Uterus (tissue), 4 donors: ENCODE data around the gene ARRB2. TPM values are rescaled to one million over a fixed set of nuclear protein-coding genes. Genes with fewer than 3 reads are reported as not detected.
"Not testable (repeated sequence)": the region's sequence is repeated elsewhere in the genome, so short reads cannot be mapped to it uniquely, and the experiment has no call there.

Source experiments
- DNase-seq, 2 donors: peaks; one replicate each; pipeline ENCODE4 v3.0.0-alpha.2; 2019 to 2020
- H3K27ac ChIP-seq, 2 donors: fragments of 200-600 bp; sonication (generic); 1 replicate in 1 of 2; 2 replicates in 1 of 2; pipeline ENCODE4 v1.5.1; 2016 to 2018
- H3K27me3 ChIP-seq, 2 donors: fragments of 200-600 bp; sonication (generic); one replicate each; pipeline ENCODE4 v1.5.1; 2018 to 2019; ENCODE audit warnings: control low read depth in 1 of 2
- H3K36me3 ChIP-seq, 2 donors: fragments of 200-600 bp; sonication (generic); one replicate each; pipeline ENCODE4 v1.5.1; 2019; ENCODE audit warnings: control low read depth in 1 of 2
- H3K4me1 ChIP-seq, 2 donors: fragments of 200-600 bp; sonication (generic); one replicate each; pipeline ENCODE4 v1.5.1; 2018 to 2019; ENCODE audit warnings: control low read depth in 1 of 2
- H3K4me3 ChIP-seq, 2 donors: fragments of 200-600 bp; sonication (generic); 1 replicate in 1 of 2; 2 replicates in 1 of 2; pipeline ENCODE4 v1.5.1; 2018 to 2019; ENCODE audit warnings: mild to moderate bottlenecking in 1 of 2
- H3K9me3 ChIP-seq, 2 donors: fragments of 200-600 bp; sonication (generic); one replicate each; pipeline ENCODE4 v1.5.1; 2019; ENCODE audit warnings: control low read depth in 1 of 2
- POLR2A ChIP-seq, 2 donors: fragments of 450-650 bp; IDR thresholded peaks; one replicate each; pipeline ENCODE4 v1.6.1; 2016; ENCODE audit warnings: antibody characterized with exemption in 2 of 2, mild to moderate bottlenecking in 1 of 2, moderate library complexity in 1 of 2
- intact Hi-C: fragments of 100-400 bp; cut with DNase I; formaldehyde crosslinking; loops from one replicate; pipeline ENCODE4 v1.15.1; 2023; ENCODE audit warnings: low total_unique reads
- total RNA-seq, 4 donors: library from RNA; depleted of rRNA in 3 of 4; stranded (reverse); fragments of >200 nt in 3 of 4; gene quantifications; one replicate each; pipeline versions ENCODE4 v1.1.0 to v1.2.4, GENCODE V29; 2014 to 2023
- TF ChIP-seq, protein P1 (sequence below), 4 experiments: fragments of 200-600 bp in 2 of 4; fragments of 450-650 bp in 2 of 4; sonication (generic) in 2 of 4; IDR thresholded peaks; one replicate each; pipeline ENCODE4 v1.5.1; 2016 to 2019; ENCODE audit warnings: antibody characterized with exemption in 4 of 4, mild to moderate bottlenecking in 2 of 4, moderate library complexity in 1 of 4
- donor health status: DM: yes; HTN: yes; CAD: no.

The ARRB2 gene
- total RNA-seq, 4 donors from 2014 or later = 11.6 to 48.5 (median 40.8) TPM

DNA sequence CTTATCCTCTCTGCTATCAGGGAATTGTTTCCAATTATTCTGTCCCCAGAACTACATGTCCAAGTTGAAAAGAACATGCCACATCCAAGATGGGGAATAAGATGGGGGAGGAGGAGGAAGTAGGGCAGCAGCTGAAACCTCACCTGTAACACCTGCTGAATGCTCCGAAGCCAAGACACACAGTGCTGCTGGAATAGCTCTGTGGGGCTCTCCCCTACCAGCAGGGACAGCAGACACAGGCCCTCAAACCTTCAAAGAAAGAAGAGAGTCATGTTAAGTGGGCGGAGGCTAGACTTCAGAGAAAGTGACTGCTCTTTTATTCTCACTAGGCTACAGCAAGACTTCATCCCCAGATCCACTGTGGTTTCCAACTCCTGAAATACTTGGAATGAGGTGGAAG, 19.7 kb upstream of the ARRB2 start:
- no peak for TF ChIP-seq POLR2A (IDR thresholded peaks at IDR 0.05)
- TF ChIP-seq, protein P1, sequence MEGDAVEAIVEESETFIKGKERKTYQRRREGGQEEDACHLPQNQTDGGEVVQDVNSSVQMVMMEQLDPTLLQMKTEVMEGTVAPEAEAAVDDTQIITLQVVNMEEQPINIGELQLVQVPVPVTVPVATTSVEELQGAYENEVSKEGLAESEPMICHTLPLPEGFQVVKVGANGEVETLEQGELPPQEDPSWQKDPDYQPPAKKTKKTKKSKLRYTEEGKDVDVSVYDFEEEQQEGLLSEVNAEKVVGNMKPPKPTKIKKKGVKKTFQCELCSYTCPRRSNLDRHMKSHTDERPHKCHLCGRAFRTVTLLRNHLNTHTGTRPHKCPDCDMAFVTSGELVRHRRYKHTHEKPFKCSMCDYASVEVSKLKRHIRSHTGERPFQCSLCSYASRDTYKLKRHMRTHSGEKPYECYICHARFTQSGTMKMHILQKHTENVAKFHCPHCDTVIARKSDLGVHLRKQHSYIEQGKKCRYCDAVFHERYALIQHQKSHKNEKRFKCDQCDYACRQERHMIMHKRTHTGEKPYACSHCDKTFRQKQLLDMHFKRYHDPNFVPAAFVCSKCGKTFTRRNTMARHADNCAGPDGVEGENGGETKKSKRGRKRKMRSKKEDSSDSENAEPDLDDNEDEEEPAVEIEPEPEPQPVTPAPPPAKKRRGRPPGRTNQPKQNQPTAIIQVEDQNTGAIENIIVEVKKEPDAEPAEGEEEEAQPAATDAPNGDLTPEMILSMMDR (IDR thresholded peaks at IDR 0.05) = no peak
- intact Hi-C loops = no loop called here
- Histone ChIP-seq H3K27ac (no peak overlapping the region), H3K36me3 (no peaks in the 10 kb centered on the region), H3K4me1 (no peaks in the 10 kb centered on the region), H3K9me3 (no peaks in the 10 kb centered on the region), H3K27me3 (no peaks in the 10 kb centered on the region), H3K4me3 (no peak overlapping the region)
- no peak for DNase-seq

DNA sequence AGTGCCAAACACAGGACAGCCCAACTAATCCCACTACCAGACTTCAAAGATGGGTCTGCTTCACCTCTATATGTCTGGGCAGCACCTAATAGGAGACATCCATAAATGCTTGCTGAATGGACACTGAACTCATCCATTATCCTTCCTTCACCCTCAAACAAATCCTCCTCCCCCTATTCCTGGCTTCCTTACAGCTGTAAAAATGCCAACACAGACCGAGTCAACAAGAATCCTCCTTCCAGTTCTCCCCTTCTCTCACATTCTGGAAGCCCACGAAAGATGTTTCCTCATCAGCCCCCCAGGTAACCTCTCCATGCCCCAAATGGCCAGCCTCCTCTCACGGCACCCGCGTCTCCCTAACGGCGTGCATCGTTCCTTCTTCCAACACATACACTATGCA, 18.7 kb upstream of the ARRB2 start:
- Histone ChIP-seq H3K36me3 (no peaks in the 10 kb centered on the region), H3K4me1 (no peaks in the 10 kb centered on the region), H3K4me3 (no peak overlapping the region), H3K27me3 (no peaks in the 10 kb centered on the region), H3K27ac (no peak overlapping the region), H3K9me3 (no peaks in the 10 kb centered on the region)
- intact Hi-C loops = no loop called here
- TF ChIP-seq POLR2A (IDR thresholded peaks at IDR 0.05) = no peak
- TF ChIP-seq, protein P1 (IDR thresholded peaks at IDR 0.05) = no peak
- no peak for DNase-seq

DNA sequence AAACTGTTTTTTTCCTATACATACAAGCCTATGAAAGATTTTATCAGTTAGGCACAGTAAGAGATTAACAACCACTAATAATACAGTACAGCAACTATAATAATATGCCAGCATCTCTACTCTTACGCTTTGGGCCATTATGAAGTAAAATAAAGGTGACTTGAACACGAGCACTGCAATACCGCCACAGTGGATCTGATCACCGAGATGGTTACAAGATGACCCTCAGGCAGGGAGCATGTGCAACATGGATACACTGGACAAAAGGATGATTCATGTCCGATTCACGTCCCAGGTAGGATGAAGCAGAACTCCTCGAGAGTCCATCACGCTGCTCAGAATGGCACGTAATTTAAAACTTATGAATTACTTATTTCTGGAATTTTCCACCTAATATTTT, 17.0 kb upstream of the ARRB2 start:
- no peak for DNase-seq
- TF ChIP-seq POLR2A (IDR thresholded peaks at IDR 0.05) = no peak
- TF ChIP-seq, protein P1 (IDR thresholded peaks at IDR 0.05) = no peak
- no peak overlapping the region for H3K27ac ChIP-seq
- intact Hi-C loops = no loop called here
- H3K4me1 ChIP-seq = no peaks in the 10 kb centered on the region
- H3K27me3 ChIP-seq = no peaks in the 10 kb centered on the region
- no peak overlapping the region for H3K4me3 ChIP-seq
- H3K9me3 ChIP-seq = no peaks in the 10 kb centered on the region
- no peaks in the 10 kb centered on the region for H3K36me3 ChIP-seq

DNA sequence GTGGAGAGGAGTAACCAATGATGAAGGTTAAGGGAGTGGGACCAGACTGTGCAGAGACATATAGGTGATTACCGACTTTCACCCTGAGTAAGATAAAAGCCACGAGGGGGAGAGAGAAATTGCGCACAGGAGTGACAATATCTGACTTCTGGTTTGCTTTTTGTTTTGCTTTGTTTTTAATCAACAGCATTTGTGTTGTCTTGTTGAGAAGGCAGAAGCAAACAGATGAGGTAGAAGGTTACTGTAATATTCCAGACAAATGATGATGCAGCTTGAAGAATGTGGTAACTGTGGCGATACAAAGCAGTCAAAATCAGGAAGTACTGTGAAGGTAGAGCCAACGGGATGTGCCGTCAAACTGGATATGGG, 14.0 kb upstream of the ARRB2 start:
- no peak for TF ChIP-seq POLR2A (IDR thresholded peaks at IDR 0.05)
- TF ChIP-seq, protein P1 (IDR thresholded peaks at IDR 0.05) = no peak

DNA sequence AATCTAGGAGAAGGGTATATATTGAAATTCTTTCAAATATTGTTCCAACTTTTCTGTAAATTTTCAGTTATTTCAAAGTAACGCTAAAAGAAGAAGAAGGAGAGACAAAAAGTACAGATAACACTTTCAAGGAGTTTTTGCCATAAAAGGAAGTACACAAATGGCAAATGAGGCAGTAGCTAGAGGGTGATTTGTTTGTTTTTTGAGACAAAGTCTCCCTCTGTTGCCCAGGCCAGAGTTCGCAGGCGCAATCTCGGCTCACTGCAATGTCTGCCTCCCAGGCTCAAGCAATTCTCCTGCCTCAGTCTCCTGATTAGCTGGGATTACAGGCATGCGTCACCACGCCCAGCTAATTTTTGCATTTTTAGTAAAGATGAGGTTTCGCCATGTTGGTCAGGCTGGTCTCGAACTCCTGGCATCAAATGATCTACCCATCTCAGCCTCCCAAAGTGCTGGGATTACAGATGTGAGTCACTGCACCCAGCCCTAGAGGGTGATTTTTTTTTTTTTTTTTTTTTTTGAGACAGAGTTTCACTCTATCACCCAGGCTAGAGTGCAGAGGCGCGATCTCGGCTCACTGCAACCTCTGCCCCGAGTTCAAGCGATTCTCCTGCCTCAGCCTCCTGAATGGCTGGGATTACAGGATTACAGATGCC, 10.9 kb upstream of the ARRB2 start:
- H3K9me3 ChIP-seq, H3K4me1 ChIP-seq, H3K36me3 ChIP-seq, DNase-seq, H3K4me3 ChIP-seq, H3K27ac ChIP-seq, intact Hi-C loops, H3K27me3 ChIP-seq: not testable (repeated sequence)

More for the DNA sequence above, 14.0 kb upstream of the ARRB2 start:
- DNase-seq = no peak
- Histone ChIP-seq H3K4me1 (no peaks in the 10 kb centered on the region), H3K27me3 (no peaks in the 10 kb centered on the region), H3K27ac (no peak overlapping the region), H3K4me3 (no peak overlapping the region), H3K9me3 (no peaks in the 10 kb centered on the region), H3K36me3 (no peaks in the 10 kb centered on the region)
- intact Hi-C loops = no loop called here

DNA sequence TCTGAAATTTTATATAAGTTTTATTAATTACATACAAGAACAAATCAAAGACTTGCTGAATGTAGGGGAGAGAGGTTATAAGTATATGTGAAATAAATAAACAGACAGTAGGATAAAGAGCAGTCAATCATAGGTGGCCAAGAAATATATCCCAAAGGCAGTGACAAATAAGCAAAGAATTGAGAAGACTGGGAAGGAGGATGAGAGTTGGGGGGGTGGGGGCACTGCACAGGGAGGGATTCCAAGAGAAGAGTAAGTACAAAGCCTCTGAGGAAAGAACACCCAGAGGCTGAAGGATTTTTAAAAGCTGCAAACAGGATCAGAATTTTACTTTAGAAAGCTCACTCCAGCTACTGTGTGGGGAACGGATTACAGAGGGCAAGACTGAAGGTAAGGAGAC, 9.3 kb upstream of the ARRB2 start:
- no peaks in the 10 kb centered on the region for H3K27me3 ChIP-seq
- H3K4me1 ChIP-seq = peaks cover 0 to 8% of the 10 kb centered on the region in 2 donors
- no peak for DNase-seq
- no peak overlapping the region for H3K4me3 ChIP-seq
- no peak for TF ChIP-seq POLR2A (IDR thresholded peaks at IDR 0.05)
- TF ChIP-seq, protein P1 (IDR thresholded peaks at IDR 0.05) = no peak
- H3K27ac ChIP-seq = no peak overlapping the region
- H3K36me3 ChIP-seq = no peaks in the 10 kb centered on the region
- H3K9me3 ChIP-seq = no peaks in the 10 kb centered on the region
- intact Hi-C loops = no loop called here
